SK-N-SH treated with all-trans-retinoic acid at 6 μM for 48 hours (cell line): ENCODE results near the gene SLC7A8.

Source experiments
- ATAC-seq: fragments of 200-7000 bp; cut with Tn5 transposase; 3 replicates; pipeline ENCODE4 v1.9.1; 2020; ENCODE audit warnings: mild to moderate bottlenecking, moderate library complexity
- ARNTL ChIP-seq: fragments of 450-650 bp; formaldehyde crosslinking; IDR thresholded peaks from 2 replicates; pipeline ENCODE4 v1.5.0; 2020; ENCODE audit warnings: low read depth, mild to moderate bottlenecking, moderate library complexity, borderline replicate concordance
- BACH2 ChIP-seq: fragments of 250-450 bp; sonication (Bioruptor Pico); IDR thresholded peaks from 2 replicates; pipeline ENCODE4 v1.9.0; 2021; ENCODE audit warnings: mild to moderate bottlenecking, borderline replicate concordance
- CSDC2 ChIP-seq: fragments of 250-450 bp; sonication (Bioruptor Pico); IDR thresholded peaks from 2 replicates; pipeline ENCODE4 v1.5.0; 2020; ENCODE audit warnings: mild to moderate bottlenecking, moderate library complexity
- ESRRG ChIP-seq: fragments of 250-450 bp; sonication (Bioruptor Pico); IDR thresholded peaks from 2 replicates; pipeline ENCODE4 v1.6.1; 2021; ENCODE audit warnings: mild to moderate bottlenecking
- GLIS3 ChIP-seq: fragments of 250-450 bp; sonication (Bioruptor Pico); IDR thresholded peaks from 2 replicates; pipeline ENCODE4 v1.5.0; 2020; ENCODE audit warnings: mild to moderate bottlenecking, moderate library complexity
- ISL1 ChIP-seq: fragments of 250-450 bp; sonication (Bioruptor Pico); IDR thresholded peaks from 2 replicates; pipeline ENCODE4 v2.1.2; 2022; ENCODE audit warnings: mild to moderate bottlenecking, moderate library complexity
- OSR1 ChIP-seq: fragments of 250-450 bp; sonication (Bioruptor Pico); IDR thresholded peaks from 2 replicates; pipeline ENCODE4 v1.8.0; 2022; ENCODE audit warnings: moderate library complexity, mild to moderate bottlenecking, inconsistent platforms
- POU6F1 ChIP-seq: fragments of 250-450 bp; sonication (Bioruptor Pico); IDR thresholded peaks from 2 replicates; pipeline ENCODE4 v1.8.0; 2021; ENCODE audit warnings: low read depth, mild to moderate bottlenecking, moderate library complexity, borderline replicate concordance
- PPARA ChIP-seq: fragments of 250-450 bp; sonication (Bioruptor Pico); IDR thresholded peaks from 2 replicates; pipeline ENCODE4 v1.5.0; 2020; ENCODE audit warnings: mild to moderate bottlenecking, borderline replicate concordance
- RARB ChIP-seq: fragments of 250-450 bp; sonication (Bioruptor Pico); IDR thresholded peaks from 2 replicates; pipeline ENCODE4 v1.8.0; 2021; ENCODE audit warnings: mild to moderate bottlenecking, moderate library complexity
- SNAI2 ChIP-seq: fragments of 250-450 bp; sonication (Bioruptor Pico); IDR thresholded peaks from 2 replicates; pipeline ENCODE4 v1.5.0; 2020; ENCODE audit warnings: mild to moderate bottlenecking, moderate library complexity
- TCF4 ChIP-seq: fragments of 250-450 bp; sonication (Bioruptor Pico); IDR thresholded peaks from 2 replicates; pipeline ENCODE4 v1.8.0; 2021; ENCODE audit warnings: mild to moderate bottlenecking, moderate library complexity, borderline replicate concordance
- TOX ChIP-seq: fragments of 250-450 bp; sonication (Bioruptor Pico); IDR thresholded peaks from 2 replicates; pipeline ENCODE4 v1.8.0; 2021; ENCODE audit warnings: mild to moderate bottlenecking, moderate library complexity, borderline replicate concordance
- ZC3H10 ChIP-seq: fragments of 250-450 bp; sonication (Bioruptor Pico); IDR thresholded peaks from 2 replicates; pipeline ENCODE4 v1.5.1; 2021; ENCODE audit warnings: mild to moderate bottlenecking, moderate library complexity
- ZFP3 ChIP-seq: fragments of 250-450 bp; sonication (Bioruptor Pico); IDR thresholded peaks from 2 replicates; pipeline ENCODE4 v1.5.0; 2020; ENCODE audit warnings: mild to moderate bottlenecking, moderate library complexity
- ZFP30 ChIP-seq: fragments of 450-650 bp; formaldehyde crosslinking; IDR thresholded peaks from 2 replicates; pipeline ENCODE4 v1.5.0; 2022; ENCODE audit warnings: mild to moderate bottlenecking, moderate library complexity
- ZNF565 ChIP-seq: fragments of 450-650 bp; formaldehyde crosslinking; conservative IDR thresholded peaks from 2 replicates; pipeline ENCODE4 v1.5.0; 2020; ENCODE audit warnings: low read depth, mild to moderate bottlenecking, moderate library complexity
- ZNF70 ChIP-seq: fragments of 450-650 bp; formaldehyde crosslinking; IDR thresholded peaks from 2 replicates; pipeline ENCODE4 v1.5.0; 2020; ENCODE audit warnings: mild to moderate bottlenecking, moderate library complexity
- ZNF8 ChIP-seq: fragments of 450-650 bp; formaldehyde crosslinking; IDR thresholded peaks from 2 replicates; pipeline ENCODE4 v1.5.0; 2020; ENCODE audit warnings: mild to moderate bottlenecking, moderate library complexity
- TF ChIP-seq, protein P1 (sequence below): fragments of 250-450 bp; sonication (Bioruptor Pico); IDR thresholded peaks from 2 replicates; pipeline ENCODE4 v1.5.0; 2020; ENCODE audit warnings: mild to moderate bottlenecking, moderate library complexity
- TF ChIP-seq, protein P2 (sequence below): fragments of 250-450 bp; sonication (Bioruptor Pico); IDR thresholded peaks from 2 replicates; pipeline ENCODE4 v1.5.1; 2021; ENCODE audit warnings: mild to moderate bottlenecking, moderate library complexity
- TF ChIP-seq, protein P3 (sequence below): fragments of 250-450 bp; sonication (Bioruptor Pico); IDR thresholded peaks from 2 replicates; pipeline ENCODE4 v1.8.0; 2020; ENCODE audit warnings: mild to moderate bottlenecking, moderate library complexity, borderline replicate concordance

SLC7A8 gene

GRCh38 chr14:23145794-23146350 lies 37.6 kb downstream of the SLC7A8 start:
- no peak for TF ChIP-seq ISL1 (CRISPR knock-in tag)
- no peak for TF ChIP-seq RARB
- no peak for TF ChIP-seq SNAI2 (CRISPR knock-in tag)
- TF ChIP-seq, protein P1, sequence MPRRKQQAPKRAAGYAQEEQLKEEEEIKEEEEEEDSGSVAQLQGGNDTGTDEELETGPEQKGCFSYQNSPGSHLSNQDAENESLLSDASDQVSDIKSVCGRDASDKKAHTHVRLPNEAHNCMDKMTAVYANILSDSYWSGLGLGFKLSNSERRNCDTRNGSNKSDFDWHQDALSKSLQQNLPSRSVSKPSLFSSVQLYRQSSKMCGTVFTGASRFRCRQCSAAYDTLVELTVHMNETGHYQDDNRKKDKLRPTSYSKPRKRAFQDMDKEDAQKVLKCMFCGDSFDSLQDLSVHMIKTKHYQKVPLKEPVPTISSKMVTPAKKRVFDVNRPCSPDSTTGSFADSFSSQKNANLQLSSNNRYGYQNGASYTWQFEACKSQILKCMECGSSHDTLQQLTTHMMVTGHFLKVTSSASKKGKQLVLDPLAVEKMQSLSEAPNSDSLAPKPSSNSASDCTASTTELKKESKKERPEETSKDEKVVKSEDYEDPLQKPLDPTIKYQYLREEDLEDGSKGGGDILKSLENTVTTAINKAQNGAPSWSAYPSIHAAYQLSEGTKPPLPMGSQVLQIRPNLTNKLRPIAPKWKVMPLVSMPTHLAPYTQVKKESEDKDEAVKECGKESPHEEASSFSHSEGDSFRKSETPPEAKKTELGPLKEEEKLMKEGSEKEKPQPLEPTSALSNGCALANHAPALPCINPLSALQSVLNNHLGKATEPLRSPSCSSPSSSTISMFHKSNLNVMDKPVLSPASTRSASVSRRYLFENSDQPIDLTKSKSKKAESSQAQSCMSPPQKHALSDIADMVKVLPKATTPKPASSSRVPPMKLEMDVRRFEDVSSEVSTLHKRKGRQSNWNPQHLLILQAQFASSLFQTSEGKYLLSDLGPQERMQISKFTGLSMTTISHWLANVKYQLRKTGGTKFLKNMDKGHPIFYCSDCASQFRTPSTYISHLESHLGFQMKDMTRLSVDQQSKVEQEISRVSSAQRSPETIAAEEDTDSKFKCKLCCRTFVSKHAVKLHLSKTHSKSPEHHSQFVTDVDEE: no peak
- no peak for TF ChIP-seq ARNTL (CRISPR knock-in tag)
- no peak for TF ChIP-seq ZFP3
- TF ChIP-seq ZNF8 (CRISPR knock-in tag): no peak
- TF ChIP-seq PPARA (CRISPR knock-in tag): no peak
- TF ChIP-seq, protein P2, sequence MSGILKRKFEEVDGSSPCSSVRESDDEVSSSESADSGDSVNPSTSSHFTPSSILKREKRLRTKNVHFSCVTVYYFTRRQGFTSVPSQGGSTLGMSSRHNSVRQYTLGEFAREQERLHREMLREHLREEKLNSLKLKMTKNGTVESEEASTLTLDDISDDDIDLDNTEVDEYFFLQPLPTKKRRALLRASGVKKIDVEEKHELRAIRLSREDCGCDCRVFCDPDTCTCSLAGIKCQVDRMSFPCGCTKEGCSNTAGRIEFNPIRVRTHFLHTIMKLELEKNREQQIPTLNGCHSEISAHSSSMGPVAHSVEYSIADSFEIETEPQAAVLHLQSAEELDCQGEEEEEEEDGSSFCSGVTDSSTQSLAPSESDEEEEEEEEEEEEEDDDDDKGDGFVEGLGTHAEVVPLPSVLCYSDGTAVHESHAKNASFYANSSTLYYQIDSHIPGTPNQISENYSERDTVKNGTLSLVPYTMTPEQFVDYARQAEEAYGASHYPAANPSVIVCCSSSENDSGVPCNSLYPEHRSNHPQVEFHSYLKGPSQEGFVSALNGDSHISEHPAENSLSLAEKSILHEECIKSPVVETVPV (CRISPR knock-in tag): no peak
- TF ChIP-seq TOX: no peak
- TF ChIP-seq ZC3H10: no peak
- TF ChIP-seq GLIS3 (CRISPR knock-in tag): no peak
- TF ChIP-seq ZFP30 (CRISPR knock-in tag): no peak
- TF ChIP-seq OSR1 (CRISPR knock-in tag): no peak
- no peak for TF ChIP-seq BACH2 (CRISPR knock-in tag)
- TF ChIP-seq, protein P3, sequence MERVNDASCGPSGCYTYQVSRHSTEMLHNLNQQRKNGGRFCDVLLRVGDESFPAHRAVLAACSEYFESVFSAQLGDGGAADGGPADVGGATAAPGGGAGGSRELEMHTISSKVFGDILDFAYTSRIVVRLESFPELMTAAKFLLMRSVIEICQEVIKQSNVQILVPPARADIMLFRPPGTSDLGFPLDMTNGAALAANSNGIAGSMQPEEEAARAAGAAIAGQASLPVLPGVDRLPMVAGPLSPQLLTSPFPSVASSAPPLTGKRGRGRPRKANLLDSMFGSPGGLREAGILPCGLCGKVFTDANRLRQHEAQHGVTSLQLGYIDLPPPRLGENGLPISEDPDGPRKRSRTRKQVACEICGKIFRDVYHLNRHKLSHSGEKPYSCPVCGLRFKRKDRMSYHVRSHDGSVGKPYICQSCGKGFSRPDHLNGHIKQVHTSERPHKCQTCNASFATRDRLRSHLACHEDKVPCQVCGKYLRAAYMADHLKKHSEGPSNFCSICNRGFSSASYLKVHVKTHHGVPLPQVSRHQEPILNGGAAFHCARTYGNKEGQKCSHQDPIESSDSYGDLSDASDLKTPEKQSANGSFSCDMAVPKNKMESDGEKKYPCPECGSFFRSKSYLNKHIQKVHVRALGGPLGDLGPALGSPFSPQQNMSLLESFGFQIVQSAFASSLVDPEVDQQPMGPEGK: no peak
- no peak for TF ChIP-seq ZNF70
- ATAC-seq: no peak

DNA sequence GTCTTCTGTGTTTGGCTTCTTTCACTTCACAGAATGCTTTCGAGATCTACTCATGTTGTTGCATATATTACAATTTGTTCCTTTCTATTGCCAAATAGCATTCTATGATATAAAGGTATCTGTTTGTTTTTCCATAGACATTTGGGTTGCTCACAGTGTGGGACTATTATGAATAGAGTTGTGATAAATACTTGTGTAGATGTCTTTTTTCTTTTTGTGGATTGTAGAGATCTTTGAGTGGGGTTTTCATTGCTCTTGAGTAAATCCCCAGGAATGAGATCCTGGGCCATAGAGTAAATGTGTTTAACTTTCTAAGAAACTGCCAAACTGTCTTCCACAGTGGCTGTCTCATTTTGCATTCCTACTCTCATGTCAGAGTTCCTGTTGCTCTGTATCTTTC lies 39.5 kb downstream of the SLC7A8 start:
- TF ChIP-seq ZFP30 (CRISPR knock-in tag) (no peak), ZNF70 (no peak), PPARA (CRISPR knock-in tag) (no peak), BACH2 (CRISPR knock-in tag) (no peak), ZFP3 (no peak), ESRRG (CRISPR knock-in tag) (no peak), CSDC2 (CRISPR knock-in tag) (no peak), ISL1 (CRISPR knock-in tag) (no peak), ZC3H10 (no peak), ZNF565 (CRISPR knock-in tag) (no peak), GLIS3 (CRISPR knock-in tag) (no peak), TCF4 (no peak), SNAI2 (CRISPR knock-in tag) (no peak)
- TF ChIP-seq, protein P2 (CRISPR knock-in tag): no peak
- no peak for ATAC-seq

DNA sequence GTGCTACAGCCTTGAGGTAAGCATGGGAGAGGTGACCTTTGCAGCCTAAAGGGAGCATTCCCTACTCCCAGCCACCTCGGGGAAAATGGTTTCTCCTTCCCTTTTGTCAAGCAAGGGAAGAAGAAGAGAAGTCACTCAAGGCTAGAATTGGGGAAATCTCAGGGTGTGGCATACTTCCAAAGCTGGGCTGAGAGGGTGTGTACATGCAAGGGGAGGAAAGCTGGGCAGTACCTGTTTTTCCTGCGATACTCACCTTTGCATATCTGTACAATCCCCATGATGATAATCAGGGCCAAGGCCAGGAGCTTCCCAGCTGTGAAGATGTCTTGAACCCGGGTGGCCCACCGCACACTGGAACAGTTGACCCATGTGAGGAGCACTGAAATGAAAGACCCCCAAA lies 40.6 kb downstream of the SLC7A8 start:
- TF ChIP-seq ZFP3 (no peak), POU6F1 (CRISPR knock-in tag) (no peak), RARB (no peak), ZNF8 (CRISPR knock-in tag) (no peak), ISL1 (CRISPR knock-in tag) (no peak), TCF4 (no peak), ESRRG (CRISPR knock-in tag) (no peak), PPARA (CRISPR knock-in tag) (no peak), GLIS3 (CRISPR knock-in tag) (no peak), BACH2 (CRISPR knock-in tag) (no peak), SNAI2 (CRISPR knock-in tag) (no peak), ARNTL (CRISPR knock-in tag) (no peak), TOX (no peak), ZC3H10 (no peak), ZNF70 (no peak)
- TF ChIP-seq, protein P2 (CRISPR knock-in tag): no peak
- TF ChIP-seq, protein P3: no peak
- TF ChIP-seq, all 23 proteins: peak for 0
- ATAC-seq: no peak
